K562 (cell line): ENCODE measurements around the gene IFITM2. TPM values are rescaled to one million over a fixed set of nuclear protein-coding genes. Genes with fewer than 3 reads are reported as not detected.

Experiments used
- ATF1 ChIP-seq, 2 experiments: fragments of 450-650 bp in 1 of 2; IDR thresholded peaks; 2 replicates each; pipeline ENCODE4 v1.6.1; 2016; ENCODE audit warnings: missing compliant biosample characterization in 1 of 2, missing genetic modification characterization in 1 of 2
- FOXK2 ChIP-seq, 2 experiments: fragments of 450-650 bp; IDR thresholded peaks in 1 of 2; conservative IDR thresholded peaks in 1 of 2; 2 replicates each; pipeline ENCODE4 v1.6.1; 2016; ENCODE audit warnings: low read depth in 2 of 2, mild to moderate bottlenecking in 1 of 2
- GATAD2B ChIP-seq: fragments of 450-650 bp; IDR thresholded peaks from 2 replicates; pipeline ENCODE4 v1.6.1; 2017; ENCODE audit warnings: mild to moderate bottlenecking, borderline replicate concordance
- HIVEP1 ChIP-seq: fragments of 250-450 bp; sonication (Bioruptor Pico); IDR thresholded peaks from 2 replicates; pipeline ENCODE4 v1.4.0; 2020; ENCODE audit warnings: mild to moderate bottlenecking
- MEF2A ChIP-seq: IDR thresholded peaks from 2 replicates; pipeline ENCODE4 v1.6.1; 2011; ENCODE audit warnings: low read depth, mild to moderate bottlenecking, low read length, moderate library complexity; ENCODE audit not compliant: control insufficient read depth
- NR2C2 ChIP-seq, 2 experiments: fragments of 200-800 bp in 1 of 2; sonication (Bioruptor generic) in 1 of 2; sonication (generic) in 1 of 2; formaldehyde crosslinking in 1 of 2; IDR thresholded peaks; 2 replicates each; pipeline versions ENCODE4 v1.6.1 to v1.8.0; 2016 to 2022; ENCODE audit warnings: mild to moderate bottlenecking in 1 of 2, missing compliant biosample characterization in 1 of 2, missing genetic modification characterization in 1 of 2, missing genetic modification reagents in 1 of 2
- PKNOX1 ChIP-seq: fragments of 450-650 bp; IDR thresholded peaks from 2 replicates; pipeline ENCODE4 v1.6.1; 2016
- PRDM10 ChIP-seq: fragments of 450-650 bp; IDR thresholded peaks from 2 replicates; pipeline ENCODE4 v1.6.1; 2018; ENCODE audit not compliant: partially characterized antibody
- PURB ChIP-seq: sonication (generic); formaldehyde crosslinking; IDR thresholded peaks from 2 replicates; pipeline ENCODE4 v1.9.0; 2021; ENCODE audit warnings: low read depth, mild to moderate bottlenecking, missing genetic modification reagents
- TCF3 ChIP-seq: sonication (generic); formaldehyde crosslinking; IDR thresholded peaks from 2 replicates; pipeline ENCODE4 v1.4.0; 2020; ENCODE audit warnings: mild to moderate bottlenecking, missing genetic modification reagents
- TEAD1 ChIP-seq, 2 experiments: fragments of 450-650 bp in 1 of 2; sonication (generic) in 1 of 2; formaldehyde crosslinking; IDR thresholded peaks; 2 replicates each; pipeline versions ENCODE4 v1.4.0 to v1.8.0; 2020 to 2022; ENCODE audit warnings: mild to moderate bottlenecking in 2 of 2, missing genetic modification reagents in 1 of 2
- TEAD4 ChIP-seq, 2 experiments: sonication (generic) in 1 of 2; formaldehyde crosslinking in 1 of 2; IDR thresholded peaks; 2 replicates each; pipeline versions ENCODE4 v1.6.1 to v1.8.0; 2012 to 2022; ENCODE audit warnings: borderline replicate concordance in 1 of 2, inconsistent platforms in 1 of 2, low read length in 1 of 2, mild to moderate bottlenecking in 1 of 2, missing genetic modification reagents in 1 of 2
- ZBTB26 ChIP-seq: fragments of 450-650 bp; formaldehyde crosslinking; IDR thresholded peaks from 2 replicates; pipeline ENCODE4 v1.4.0; 2022; ENCODE audit warnings: missing genetic modification characterization
- ZFP36 ChIP-seq: fragments of 150-350 bp; IDR thresholded peaks from 2 replicates; pipeline ENCODE4 v1.6.1; 2018; ENCODE audit warnings: low read length, low read depth; ENCODE audit not compliant: partially characterized antibody
- ZNF511 ChIP-seq: sonication (generic); formaldehyde crosslinking; IDR thresholded peaks from 2 replicates; pipeline ENCODE4 v1.8.0; 2022; ENCODE audit warnings: mild to moderate bottlenecking, missing genetic modification reagents
- ZNF561 ChIP-seq: fragments of 450-650 bp; formaldehyde crosslinking; conservative IDR thresholded peaks from 2 replicates; pipeline ENCODE4 v1.4.0; 2020; ENCODE audit warnings: mild to moderate bottlenecking, moderate library complexity
- ZNF766 ChIP-seq: fragments of 200-800 bp; sonication (Bioruptor generic); conservative IDR thresholded peaks from 2 replicates; pipeline ENCODE4 v1.6.1; 2016; ENCODE audit warnings: missing genetic modification characterization, missing compliant biosample characterization
- polyA plus RNA-seq, 8 experiments: library from polyadenylated mRNA; depleted of rRNA in 4 of 8; stranded (reverse) in 5 of 8; unstranded in 3 of 8; fragments of >200 nt; fragmentation: Nextera tagmentation in 2 of 8; fragmentation: Illumina TruSeq in 1 of 8; extraction: Ambion mirVana in 2 of 8; extraction: Trizol in 1 of 8; gene quantifications; 2 replicates each; pipeline versions ENCODE4 v1.2.1 to v1.2.3, GENCODE V29; 2011 to 2014; ENCODE audit warnings: inconsistent platforms in 1 of 8, missing spikeins in 1 of 8
- total RNA-seq, 7 experiments: library from RNA; depleted of rRNA in 6 of 7; stranded (reverse); fragments of >200 nt in 6 of 7; fragmentation: Illumina TruSeq in 2 of 7; extraction: Trizol in 2 of 7; gene quantifications; 2 replicates each; pipeline versions ENCODE4 v1.2.1 to v1.2.3, GENCODE V29; 2011 to 2021; ENCODE audit warnings: low replicate concordance in 1 of 7

IFITM2 gene
- total and polyA plus RNA-seq, 9 of the 15 experiments (the other 6 are each of a cell fraction or from before 2014, with no cell fraction given), result 52.8 to 4,872 (median 356) TPM

- TF ChIP-seq PRDM10 (no peak), NR2C2 (CRISPR knock-in tag; IDR thresholded peaks at IDR 0.05) (0 out of 2 replicates have a peak, but pooled peaks have one; percentile 22), NR2C2 (tag; IDR thresholded peaks at IDR 0.05) (no peak), ZNF766 (CRISPR knock-in tag) (peak; percentile 26; the same call in 1 of the 2 replicates), PKNOX1 (no peak), HIVEP1 (CRISPR knock-in tag) (no peak), MEF2A (no peak), ZFP36 (peak; percentile 2), PURB (CRISPR knock-in tag) (no peak), ATF1 (CRISPR knock-in tag; IDR thresholded peaks at IDR 0.05) (no peak), ATF1 (tag; IDR thresholded peaks at IDR 0.05) (peak; percentile 7; the same call in 1 of the 2 replicates), TEAD1 (CRISPR knock-in tag; IDR thresholded peaks at IDR 0.05) (peak in 1 of 2 experiments; percentile 27; a peak in 1 of 4 replicates), ZNF511 (CRISPR knock-in tag) (0 out of 2 replicates have a peak, but pooled peaks have one; percentile 23), TEAD4 (IDR thresholded peaks at IDR 0.05; ENCODE audit: low read length) (0 out of 2 replicates have a peak, but pooled peaks have one; percentile 1), TEAD4 (CRISPR knock-in tag; IDR thresholded peaks at IDR 0.05; ENCODE audit: borderline replicate concordance) (no peak), ZNF561 (CRISPR knock-in tag) (no peak), ZBTB26 (no peak), TCF3 (CRISPR knock-in tag) (no peak), GATAD2B (no peak), FOXK2 (conservative IDR thresholded peaks at IDR 0.05 in 1 of 2, IDR thresholded peaks at IDR 0.05 in 1 of 2; ENCODE audit: low read depth in 2 of 2) (no peak)
Observed at GRCh38 chr11:313304-313786, 5.7 kb downstream of the IFITM2 start (continued).
